ENCODE measurements around the gene FUS. TPM values are rescaled to one million over a fixed set of nuclear protein-coding genes. Genes with fewer than 3 reads are reported as not detected.
"Not testable (repeated sequence)": the region's sequence is repeated elsewhere in the genome, so short reads cannot be mapped to it uniquely, and the experiment has no call there.

FUS gene
- total and polyA plus RNA-seq, 3 experiments from 2014 or later, result 163 to 671 (median 621) TPM

- Mint-ChIP-seq H3K4me3 (no peak overlapping the region), H3K27ac (peak overlapping the region in 2 of 8 donors; percentile 47 to 79), H3K9me3 (no peaks in the 10 kb centered on the region), H3K27me3 (no peaks in the 10 kb centered on the region), H3K36me3 (peaks cover 27 to 90% (median 32%) of the 10 kb centered on the region in 3 donors), H3K4me1 (peaks cover 41 to 73% (median 72%) of the 10 kb centered on the region in 3 donors)
- Histone ChIP-seq H3K27ac (ENCODE audit: low read depth, low read length) (no peak overlapping the region), H3K4me1 (ENCODE audit: insufficient read depth, low read length) (peaks cover 14% of the 10 kb centered on the region), H3K9me3 (ENCODE audit: low read length) (no peaks in the 10 kb centered on the region), H3K4me3 (ENCODE audit: low read length) (no peak overlapping the region), H3K36me3 (ENCODE audit: insufficient read depth, low read length) (peaks cover 56% of the 10 kb centered on the region), H3K27me3 (ENCODE audit: insufficient read depth, low read length, poor library complexity, severe bottlenecking) (no peaks in the 10 kb centered on the region)
- ChIA-PET POLR2A (interaction anchor here (0.7 to 2.3 kb wide), 2 partner anchors 8 to 14 kb away, joined by 4 to 8 read pairs; partner anchors contain the start of genes FUS and PYCARD), CTCF (interaction anchor here (0.7 to 0.8 kb wide), 2 partner anchors 16 to 188 kb away, joined by 3 to 4 read pairs; no protein-coding TSS in a partner anchor)
- DNase-seq, result no peak
These were observed 13.9 kb downstream of the FUS start for GRCh38 chr16:31193874-31194273.

- Mint-ChIP-seq H3K27ac (peak overlapping the region in 7 of 8 donors; percentile 8 to 46 (median 20)), H3K27me3 (no peaks in the 10 kb centered on the region), H3K36me3 (peaks cover 20 to 89% (median 22%) of the 10 kb centered on the region in 3 donors), H3K9me3 (no peaks in the 10 kb centered on the region), H3K4me1 (peaks cover 41 to 74% (median 72%) of the 10 kb centered on the region in 3 donors), H3K4me3 (peak overlapping the region in 1 of 7 donors; percentile 18)
- no peak for DNase-seq
- Histone ChIP-seq H3K9me3 (ENCODE audit: low read length) (no peaks in the 10 kb centered on the region), H3K4me1 (ENCODE audit: insufficient read depth, low read length) (peaks cover 13% of the 10 kb centered on the region), H3K36me3 (ENCODE audit: insufficient read depth, low read length) (peaks cover 46% of the 10 kb centered on the region), H3K4me3 (ENCODE audit: low read length) (no peak overlapping the region), H3K27ac (ENCODE audit: low read depth, low read length) (no peak overlapping the region), H3K27me3 (ENCODE audit: insufficient read depth, low read length, poor library complexity, severe bottlenecking) (no peaks in the 10 kb centered on the region)
- ChIA-PET POLR2A (interaction anchor here (0.6 kb wide), 1 partner anchor 10 kb away, joined by 7 read pairs; no protein-coding TSS in a partner anchor), CTCF (no interaction called here)
These were observed 15.0 kb downstream of the FUS start for GRCh38 chr16:31194898-31195297.

GRCh38 chr16:31195861-31196260 lies 15.9 kb downstream of the FUS start:
- H3K27me3 Mint-ChIP-seq; CTCF ChIA-PET; H3K4me3 ChIP-seq (ENCODE audit: low read length); H3K9me3 ChIP-seq (ENCODE audit: low read length); H3K27me3 ChIP-seq (ENCODE audit: insufficient read depth, low read length, poor library complexity, severe bottlenecking); H3K9me3 Mint-ChIP-seq; DNase-seq; H3K27ac ChIP-seq (ENCODE audit: low read depth, low read length): not testable (repeated sequence)
- Mint-ChIP-seq H3K27ac (peak overlapping the region in 4 of 8 donors; percentile 33 to 74 (median 52)), H3K4me3 (peak overlapping the region in 1 of 7 donors; percentile 43), H3K36me3 (peaks cover 12 to 80% (median 14%) of the 10 kb centered on the region in 3 donors), H3K4me1 (peaks cover 39 to 72% (median 70%) of the 10 kb centered on the region in 3 donors)
- Histone ChIP-seq H3K36me3 (ENCODE audit: insufficient read depth, low read length) (peaks cover 36% of the 10 kb centered on the region), H3K4me1 (ENCODE audit: insufficient read depth, low read length) (peaks cover 20% of the 10 kb centered on the region)
- POLR2A ChIA-PET, result interaction anchor here (0.7 kb wide), 1 partner anchor 19 kb away, joined by 3 read pairs; no protein-coding TSS in a partner anchor

- CTCF ChIA-PET, result interaction anchor here (0.6 kb wide), 1 partner anchor 211 kb away, joined by 3 read pairs; no protein-coding TSS in a partner anchor
These were observed 16.6 kb downstream of the FUS start for GRCh38 chr16:31196324-31197088.

GRCh38 chr16:31198207-31198882 lies 18.4 kb downstream of the FUS start:
- Histone ChIP-seq H3K27ac (ENCODE audit: low read depth, low read length) (no peak overlapping the region), H3K4me3 (ENCODE audit: low read length) (no peak overlapping the region), H3K9me3 (ENCODE audit: low read length) (no peaks in the 10 kb centered on the region), H3K4me1 (ENCODE audit: insufficient read depth, low read length) (peaks cover 39% of the 10 kb centered on the region), H3K36me3 (ENCODE audit: insufficient read depth, low read length) (peaks cover 15% of the 10 kb centered on the region), H3K27me3 (ENCODE audit: insufficient read depth, low read length, poor library complexity, severe bottlenecking) (no peaks in the 10 kb centered on the region)
- ChIA-PET CTCF (interaction anchor here (1.2 to 1.6 kb wide), 2 partner anchors 18 to 135 kb away, joined by 3 to 4 read pairs; partner anchors contain the start of gene FUS), POLR2A (interaction anchor here (0.7 kb wide), 2 partner anchors 15 to 235 kb away, joined by 3 read pairs; no protein-coding TSS in a partner anchor)
- Mint-ChIP-seq H3K27ac (peak overlapping the region; percentile 8 to 88 (median 56)), H3K9me3 (no peaks in the 10 kb centered on the region), H3K4me3 (peak overlapping the region in 1 of 7 donors; percentile 80), H3K36me3 (peaks cover 4 to 63% (median 5%) of the 10 kb centered on the region in 3 donors), H3K4me1 (peaks cover 44 to 76% (median 68%) of the 10 kb centered on the region in 3 donors), H3K27me3 (no peaks in the 10 kb centered on the region)
- DNase-seq, result no peak

More at GRCh38 chr16:31196324-31197088, 16.6 kb downstream of the FUS start:
- Mint-ChIP-seq H3K9me3 (no peaks in the 10 kb centered on the region), H3K4me3 (peak overlapping the region in 1 of 7 donors; percentile 43), H3K27ac (peak overlapping the region in 5 of 8 donors; percentile 15 to 75 (median 66)), H3K4me1 (peaks cover 44 to 72% (median 72%) of the 10 kb centered on the region in 3 donors), H3K36me3 (peaks cover 9 to 77% (median 9%) of the 10 kb centered on the region in 3 donors), H3K27me3 (no peaks in the 10 kb centered on the region)
- H3K27me3 ChIP-seq (ENCODE audit: insufficient read depth, low read length, poor library complexity, severe bottlenecking), result no peaks in the 10 kb centered on the region
- no peak for DNase-seq
- POLR2A ChIA-PET, result interaction anchor here (0.7 kb wide), 2 partner anchors 19 kb away, joined by 3 read pairs; no protein-coding TSS in a partner anchor
- H3K27ac ChIP-seq (ENCODE audit: low read depth, low read length), result no peak overlapping the region
- peaks cover 30% of the 10 kb centered on the region for H3K36me3 ChIP-seq (ENCODE audit: insufficient read depth, low read length)
- H3K4me1 ChIP-seq (ENCODE audit: insufficient read depth, low read length), result peaks cover 27% of the 10 kb centered on the region
- H3K9me3 ChIP-seq (ENCODE audit: low read length), result no peaks in the 10 kb centered on the region
- no peak overlapping the region for H3K4me3 ChIP-seq (ENCODE audit: low read length)

- ChIA-PET POLR2A (interaction anchor here (3.5 kb wide), 2 partner anchors 15 to 19 kb away, joined by 28 to 40 read pairs; partner anchors contain the start of gene FUS), CTCF (interaction anchor here (1.0 to 3.6 kb wide), 4 partner anchors 17 to 244 kb away, joined by 3 to 11 read pairs (median 3); partner anchors contain the start of gene PYDC1)
- H3K9me3 ChIP-seq (ENCODE audit: low read length), result no peaks in the 10 kb centered on the region
These were observed 19.6 kb downstream of the FUS start for GRCh38 chr16:31199430-31200041.

GRCh38 chr16:31200111-31200510 lies 20.2 kb downstream of the FUS start:
- not testable (repeated sequence) for H3K4me3 ChIP-seq (ENCODE audit: low read length); H3K27ac ChIP-seq (ENCODE audit: low read depth, low read length); H3K9me3 Mint-ChIP-seq; H3K27me3 ChIP-seq (ENCODE audit: insufficient read depth, low read length, poor library complexity, severe bottlenecking); DNase-seq; H3K36me3 ChIP-seq (ENCODE audit: insufficient read depth, low read length); H3K9me3 ChIP-seq (ENCODE audit: low read length); H3K27me3 Mint-ChIP-seq
- Mint-ChIP-seq H3K27ac (peak overlapping the region in 5 of 8 donors; percentile 35 to 85 (median 40)), H3K36me3 (peaks cover 0 to 47% (median 2%) of the 10 kb centered on the region in 3 donors), H3K4me3 (peak overlapping the region in 5 of 7 donors; percentile 16 to 80 (median 29)), H3K4me1 (peaks cover 43 to 69% (median 55%) of the 10 kb centered on the region in 3 donors)
- ChIA-PET POLR2A (interaction anchor here (1.3 to 3.5 kb wide), 5 partner anchors 15 to 83 kb away, joined by 3 to 40 read pairs (median 4); partner anchors contain the start of genes FUS, KAT8 and PYDC1), CTCF (interaction anchor here (1.0 to 3.6 kb wide), 4 partner anchors 16 to 243 kb away, joined by 3 to 11 read pairs (median 4); partner anchors contain the start of gene PYDC1)
- H3K4me1 ChIP-seq (ENCODE audit: insufficient read depth, low read length), result peaks cover 40% of the 10 kb centered on the region

More at GRCh38 chr16:31199430-31200041, 19.6 kb downstream of the FUS start:
- H3K4me3 Mint-ChIP-seq, result peak overlapping the region; percentile 8 to 80 (median 29)
- Histone ChIP-seq H3K4me1 (ENCODE audit: insufficient read depth, low read length) (peaks cover 40% of the 10 kb centered on the region), H3K27me3 (ENCODE audit: insufficient read depth, low read length, poor library complexity, severe bottlenecking) (no peaks in the 10 kb centered on the region), H3K27ac (ENCODE audit: low read depth, low read length) (no peak overlapping the region), H3K36me3 (ENCODE audit: insufficient read depth, low read length) (peaks cover 4% of the 10 kb centered on the region), H3K4me3 (ENCODE audit: low read length) (no peak overlapping the region)
- peaks cover 2 to 53% (median 4%) of the 10 kb centered on the region in 3 donors for H3K36me3 Mint-ChIP-seq
- H3K9me3 Mint-ChIP-seq, result no peaks in the 10 kb centered on the region
- peak overlapping the region in 7 of 8 donors; percentile 35 to 85 (median 43) for H3K27ac Mint-ChIP-seq
- H3K4me1 Mint-ChIP-seq, result peaks cover 42 to 75% (median 61%) of the 10 kb centered on the region in 3 donors
- no peaks in the 10 kb centered on the region for H3K27me3 Mint-ChIP-seq
- DNase-seq, result no peak

Data from CD8-positive, alpha-beta memory T cell (primary cell).